ENCODE results near the gene SNRPD3.
"Not testable (repeated sequence)": the region's sequence is repeated elsewhere in the genome, so short reads cannot be mapped to it uniquely, and the experiment has no call there.

DNA sequence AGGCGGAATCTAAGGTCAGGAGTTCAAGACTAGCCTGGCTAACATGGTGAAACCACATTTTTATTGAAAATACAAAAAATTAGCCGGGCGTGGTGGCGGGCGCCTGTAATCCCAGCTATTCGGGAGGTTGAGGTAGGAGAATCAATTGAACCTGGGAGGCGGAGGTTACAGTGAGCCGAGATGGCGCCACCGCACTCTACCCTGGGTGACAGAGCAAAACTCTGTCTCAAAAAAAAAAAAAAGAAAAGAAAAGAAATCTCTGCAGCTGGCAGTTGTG is 37.7 kb downstream of the SNRPD3 start:
- not testable (repeated sequence) for TF ChIP-seq POLR2A (IDR thresholded peaks at IDR 0.05; ENCODE audit: low read depth); CTCF (IDR thresholded peaks at IDR 0.05)
